Measurements from ENCODE around the gene PDE6B. TPM values are rescaled to one million over a fixed set of nuclear protein-coding genes. Genes with fewer than 3 reads are reported as not detected.

The PDE6B gene
- total RNA-seq, 2 experiments from 2014 or later = not detected

GRCh38 chr4:687971-688853 is 62.8 kb downstream of the PDE6B start:
- no peak for DNase-seq (ENCODE audit: low spot score)

GRCh38 chr4:688854-689681 is 63.7 kb downstream of the PDE6B start, which contains the start of gene SLC49A3:
SLC49A3 (minus strand) TSS chr4:689151; CDS start chr4:689127, 24 bp downstream.
- no peak within 1 kb of the TSS for H3K4me3 ChIP-seq (ENCODE audit: low read depth, low read length, poor library complexity, severe bottlenecking)
- H3K4me2 ChIP-seq (ENCODE audit: low read length) = no peak within 1 kb of the TSS
- H4K20me1 ChIP-seq (ENCODE audit: insufficient read depth, low read length) = no peaks in the 10 kb centered on the region
- no peaks in the 10 kb centered on the region for H3K79me2 ChIP-seq (ENCODE audit: insufficient read depth, low read depth, low read length)
- H3K9me3 ChIP-seq (ENCODE audit: low read length) = no peaks in the 10 kb centered on the region
- H3K4me1 ChIP-seq (ENCODE audit: insufficient read depth, low read length, poor library complexity, severe bottlenecking) = no peaks in the 10 kb centered on the region
- no peaks in the 10 kb centered on the region for H3K36me3 ChIP-seq (ENCODE audit: insufficient read depth, low read length)
- no peaks in the 10 kb centered on the region for H3K9me2 ChIP-seq (ENCODE audit: insufficient read depth, low read length)
- POLR2A ChIA-PET = no interaction called here
- CTCF ChIA-PET (ENCODE audit: unreplicated experiment) = no interaction called here
- H3K27ac ChIP-seq (ENCODE audit: low read depth, low read length, poor library complexity, severe bottlenecking) = no peak within 1 kb of the TSS
- no peak for DNase-seq (ENCODE audit: low spot score)
- BruUV-seq (replicated peaks) = no TSS peak
- no peak within 1 kb of the TSS for H2AFZ ChIP-seq (ENCODE audit: low read length)
- intact Hi-C loops (cut with micrococcal nuclease; ENCODE audit: unreplicated experiment) = no loop called here
- TF ChIP-seq CTCF (conservative IDR thresholded peaks at IDR 0.05; ENCODE audit: low read length) = no peak
- no peak for TF ChIP-seq EZH2phosphoT487 (IDR thresholded peaks at IDR 0.05; ENCODE audit: borderline replicate concordance, low read depth, low read length)

More at GRCh38 chr4:687971-688853, 62.8 kb downstream of the PDE6B start:
- POLR2A ChIA-PET = no interaction called here
- H3K4me3 ChIP-seq (ENCODE audit: low read depth, low read length, poor library complexity, severe bottlenecking) = no peak overlapping the region
- no peaks in the 10 kb centered on the region for H3K9me3 ChIP-seq (ENCODE audit: low read length)
- CTCF ChIA-PET (ENCODE audit: unreplicated experiment) = no interaction called here
- H3K4me1 ChIP-seq (ENCODE audit: insufficient read depth, low read length, poor library complexity, severe bottlenecking) = no peaks in the 10 kb centered on the region
- H3K27ac ChIP-seq (ENCODE audit: low read depth, low read length, poor library complexity, severe bottlenecking) = no peak overlapping the region
- H3K79me2 ChIP-seq (ENCODE audit: insufficient read depth, low read depth, low read length) = no peaks in the 10 kb centered on the region
- no peak for TF ChIP-seq CTCF (conservative IDR thresholded peaks at IDR 0.05; ENCODE audit: low read length)
- no peak for TF ChIP-seq EZH2phosphoT487 (IDR thresholded peaks at IDR 0.05; ENCODE audit: borderline replicate concordance, low read depth, low read length)
- no peaks in the 10 kb centered on the region for H3K9me2 ChIP-seq (ENCODE audit: insufficient read depth, low read length)
- H3K36me3 ChIP-seq (ENCODE audit: insufficient read depth, low read length) = no peaks in the 10 kb centered on the region
- intact Hi-C loops (cut with micrococcal nuclease; ENCODE audit: unreplicated experiment) = no loop called here
- no peaks in the 10 kb centered on the region for H4K20me1 ChIP-seq (ENCODE audit: insufficient read depth, low read length)
- H2AFZ ChIP-seq (ENCODE audit: low read length) = no peak overlapping the region
- H3K4me2 ChIP-seq (ENCODE audit: low read length) = no peak overlapping the region
- no TSS peak for BruUV-seq (replicated peaks)
